HG03342 (cell line): ENCODE data around the gene ZNHIT6.
"Not testable (repeated sequence)": the region's sequence is repeated elsewhere in the genome, so short reads cannot be mapped to it uniquely, and the experiment has no call there.

Experiments used
- ATAC-seq: cut with Tn5 transposase; IDR thresholded peaks from one replicate; pipeline ENCODE4 v1.9.1; 2021; ENCODE audit warnings: mild to moderate bottlenecking, moderate library complexity; ENCODE audit not compliant: unreplicated experiment

The ZNHIT6 gene

DNA sequence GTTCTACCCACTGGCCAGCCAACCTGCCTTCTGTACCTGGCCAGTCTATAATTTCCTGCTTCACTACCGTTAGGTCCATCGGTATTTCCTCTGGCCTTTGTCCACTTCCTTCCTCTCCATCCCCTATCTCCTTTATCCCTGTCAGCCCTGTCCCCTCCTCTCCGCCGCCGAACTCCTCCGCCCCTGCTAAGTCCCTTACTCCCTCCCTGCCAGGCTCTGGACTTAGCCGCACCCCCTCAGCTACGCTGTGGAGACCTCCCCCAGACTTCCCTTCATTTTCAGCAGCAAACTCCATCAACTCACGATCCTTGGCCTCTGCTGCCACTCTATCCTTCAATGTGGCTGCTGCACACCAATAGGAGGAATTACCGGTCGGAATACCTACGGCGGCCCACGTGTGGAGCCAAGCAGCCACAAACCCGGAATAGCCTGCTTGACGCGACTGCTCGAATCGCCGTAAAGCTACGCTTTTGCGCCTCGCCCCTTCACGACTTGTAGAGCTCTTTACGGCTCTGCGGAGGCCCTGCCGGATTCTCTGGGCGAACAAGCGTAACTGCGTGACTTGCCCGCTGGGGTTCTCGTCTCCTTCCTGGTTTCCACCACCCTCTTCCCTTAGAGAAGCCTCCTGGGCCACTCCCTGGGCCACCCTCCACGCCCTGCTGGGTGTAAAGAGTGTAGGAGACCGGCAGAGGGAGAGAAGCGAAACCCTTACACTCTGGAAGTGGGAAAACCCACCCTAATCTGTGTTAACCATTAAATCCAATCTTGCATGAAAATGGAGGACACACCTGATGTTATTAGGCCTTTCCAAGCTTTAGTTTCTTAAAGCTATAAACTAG is at the start of gene ZNHIT6:
Gene ZNHIT6, minus strand, starts transcription at position 444 of the 839 bp plus-strand sequence. Its CDS starts 149 bp downstream, at position 295.
- ATAC-seq = peak; percentile 90

- no peak for ATAC-seq
These were observed 48.6 kb upstream of the ZNHIT6 start for GRCh38 chr1:85756864-85757263.

DNA sequence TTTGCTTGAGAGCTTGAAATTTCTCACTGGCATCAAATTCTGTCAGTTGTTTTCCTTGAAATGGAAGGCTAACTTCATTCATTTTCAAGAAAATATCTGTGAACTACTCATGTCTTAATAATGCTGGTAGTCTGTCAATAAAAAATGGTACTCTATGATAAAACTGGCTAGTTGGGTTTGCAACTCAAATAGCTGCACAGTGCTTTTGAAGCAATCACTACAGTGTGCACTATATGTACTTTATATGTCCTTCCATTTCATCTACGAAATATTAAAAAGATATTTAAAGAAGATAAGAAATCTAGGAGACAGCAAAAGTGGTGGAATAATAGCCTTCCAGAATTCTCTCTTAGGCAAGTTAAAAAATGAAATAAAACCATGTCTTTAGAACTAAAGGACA is 39.9 kb upstream of the ZNHIT6 start:
- no peak for ATAC-seq

DNA sequence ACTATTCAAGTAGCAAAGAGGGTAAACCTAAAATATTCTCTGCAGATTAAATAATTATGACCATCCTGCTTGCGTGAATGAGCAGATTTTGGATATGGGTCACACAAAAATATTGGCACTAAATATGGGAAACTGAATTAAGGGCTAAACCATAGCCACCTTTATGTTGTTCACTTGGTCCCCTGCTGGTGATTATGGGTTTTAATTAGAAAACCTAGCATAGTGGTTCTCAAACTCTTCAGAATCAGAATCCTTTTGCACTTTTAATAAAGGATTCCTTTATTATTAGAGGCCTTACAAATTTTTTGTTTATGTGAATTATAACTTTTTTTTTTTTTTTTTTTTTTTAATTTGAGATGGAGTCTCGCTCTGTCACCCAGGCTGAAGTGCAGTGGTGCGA is 38.5 kb upstream of the ZNHIT6 start:
- ATAC-seq = no peak

DNA sequence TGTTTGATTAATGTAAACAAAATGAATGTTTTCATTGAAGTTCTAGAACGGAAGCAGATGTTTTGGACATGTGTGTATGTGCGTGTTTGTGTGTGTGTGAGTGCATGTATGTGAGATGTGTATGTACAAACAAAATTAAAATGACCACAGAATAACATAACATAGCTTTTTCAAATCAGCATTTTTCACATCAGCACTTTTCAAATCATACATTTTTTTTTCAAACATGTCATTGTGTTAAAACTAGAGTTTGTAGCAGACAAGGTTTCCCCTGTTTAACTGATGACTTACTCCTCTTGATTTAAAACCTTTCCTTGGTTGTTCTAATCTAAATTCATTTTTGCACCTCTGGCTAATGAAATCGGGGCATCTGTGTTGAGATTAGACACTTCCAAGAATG is 35.6 kb upstream of the ZNHIT6 start:
- ATAC-seq = no peak

GRCh38 chr1:85734931-85735330 is 26.7 kb upstream of the ZNHIT6 start:
- ATAC-seq = no peak

GRCh38 chr1:85718678-85719340 is 10.6 kb upstream of the ZNHIT6 start:
- no peak for ATAC-seq

DNA sequence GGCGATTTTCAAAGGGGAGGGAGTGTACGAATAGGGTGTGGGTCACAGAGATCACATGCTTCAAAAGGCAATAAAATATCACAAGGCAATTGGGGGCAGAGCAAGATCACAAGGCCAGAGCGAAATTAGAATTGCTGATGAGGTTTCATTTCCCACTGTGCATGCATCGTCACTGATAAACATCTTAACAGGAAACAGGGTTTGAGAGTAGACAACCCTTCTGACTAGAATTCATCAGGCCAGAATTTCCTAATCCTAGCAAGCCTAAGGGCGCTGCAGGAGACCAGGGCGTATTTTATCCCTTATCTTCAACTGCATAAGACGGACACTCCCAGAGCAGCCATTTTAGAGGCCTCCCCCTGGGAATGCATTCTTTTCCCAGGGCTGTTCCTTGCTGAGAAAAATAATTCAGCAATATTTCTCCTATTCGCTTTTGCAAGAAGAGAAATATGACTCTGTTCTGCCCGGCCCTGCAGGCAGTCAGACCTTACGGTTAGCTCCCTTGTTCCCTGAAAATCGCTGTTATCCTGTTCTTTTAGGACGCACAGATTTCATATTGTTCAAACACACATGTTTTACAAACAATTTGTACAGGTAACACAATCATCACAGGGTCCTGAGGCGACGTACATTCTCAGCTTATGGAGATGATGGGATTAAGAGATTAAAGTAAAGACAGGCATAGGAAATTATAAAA is 6.3 kb upstream of the ZNHIT6 start:
- ATAC-seq = not testable (repeated sequence)

- ATAC-seq = no peak
These were observed 595 bp upstream of the ZNHIT6 start for GRCh38 chr1:85708829-85709227.

DNA sequence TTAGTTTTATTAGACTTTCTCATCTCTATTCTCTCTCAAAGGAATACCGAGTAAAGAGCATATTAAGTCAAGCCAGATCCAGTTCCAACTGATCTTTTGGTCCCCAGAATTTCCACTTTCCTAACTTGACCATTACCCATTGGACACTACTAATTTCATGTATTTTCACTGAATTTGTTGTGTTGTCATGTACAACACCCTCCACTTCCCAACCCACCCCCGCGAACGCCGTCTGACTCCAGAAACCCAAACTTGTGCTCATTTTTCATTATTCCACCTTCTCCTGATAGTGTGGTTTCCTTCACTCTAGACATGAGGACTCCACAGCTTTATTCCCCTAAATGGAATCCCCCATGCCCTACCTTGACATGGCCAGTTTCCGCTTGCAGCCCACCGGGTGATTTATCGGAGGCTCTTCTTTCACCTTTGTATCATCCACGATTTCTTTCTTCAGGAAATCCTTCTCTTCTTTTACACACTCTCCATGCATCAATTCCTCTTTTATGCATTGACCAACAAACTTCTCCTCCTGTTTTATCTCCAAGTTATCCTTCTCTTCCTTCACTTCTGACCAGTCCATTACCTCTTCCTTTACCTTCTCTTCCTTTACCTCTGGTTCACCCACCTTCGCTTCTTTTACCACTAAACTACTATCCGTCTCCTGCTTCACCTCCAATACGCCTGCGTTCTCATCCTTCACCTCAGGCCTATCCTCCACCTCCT is 805 bp downstream of the ZNHIT6 start:
- peak; percentile 34 for ATAC-seq

DNA sequence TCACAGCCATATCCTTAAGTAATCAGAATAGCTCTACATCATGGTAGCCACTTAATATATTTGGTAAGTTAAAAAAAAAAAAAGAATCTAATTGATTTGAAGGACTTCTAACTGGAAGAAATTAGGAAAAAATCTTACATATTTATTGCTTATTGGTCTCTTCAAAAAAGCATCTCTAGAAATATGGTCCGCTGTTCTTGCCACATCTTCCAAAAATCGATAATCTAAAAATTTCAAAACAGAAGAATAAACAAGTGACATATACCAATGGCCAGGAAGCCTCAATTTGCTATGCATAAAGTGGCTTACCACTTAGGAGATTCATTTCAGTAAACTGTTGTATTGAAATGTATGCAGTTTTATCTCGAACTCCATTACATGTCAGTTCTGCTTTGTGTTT is 2.3 kb downstream of the ZNHIT6 start:
- ATAC-seq = no peak

DNA sequence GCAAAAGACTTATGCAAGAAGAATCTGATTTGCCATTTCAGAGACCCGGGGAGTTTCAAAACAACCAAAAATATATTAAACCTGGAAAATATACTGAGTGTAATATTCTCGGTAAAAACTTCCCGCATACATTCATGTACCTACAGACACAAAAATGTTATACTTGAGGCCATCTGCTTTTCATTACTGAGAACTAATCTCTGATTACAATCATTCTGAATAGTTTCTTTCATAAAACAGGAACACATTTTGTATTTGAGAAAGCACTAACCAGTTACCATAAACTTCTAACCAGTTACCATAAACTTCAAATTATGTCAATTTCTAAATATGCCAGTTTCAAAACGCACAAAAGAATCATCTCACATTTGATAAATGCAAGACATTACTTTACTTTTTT is 7.8 kb downstream of the ZNHIT6 start:
- ATAC-seq = no peak

DNA sequence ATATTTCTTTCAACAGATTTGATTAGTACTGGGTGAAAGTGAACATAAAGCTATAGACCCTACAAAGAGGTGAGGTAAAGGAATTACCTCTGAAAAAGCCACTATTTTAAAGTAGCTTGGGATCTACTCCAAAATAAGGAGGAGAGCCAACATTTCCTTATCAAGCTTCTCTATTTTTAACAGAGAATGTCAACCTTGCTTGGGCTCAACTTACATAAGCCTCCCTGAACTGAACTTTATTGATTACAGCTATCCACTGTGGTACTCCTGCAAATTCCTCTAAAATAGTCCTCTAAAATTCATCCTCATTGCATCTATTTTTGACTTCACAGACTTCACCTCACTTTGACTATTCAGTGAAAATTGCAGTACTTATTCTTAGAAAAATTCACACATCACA is 10.3 kb downstream of the ZNHIT6 start:
- no peak for ATAC-seq

DNA sequence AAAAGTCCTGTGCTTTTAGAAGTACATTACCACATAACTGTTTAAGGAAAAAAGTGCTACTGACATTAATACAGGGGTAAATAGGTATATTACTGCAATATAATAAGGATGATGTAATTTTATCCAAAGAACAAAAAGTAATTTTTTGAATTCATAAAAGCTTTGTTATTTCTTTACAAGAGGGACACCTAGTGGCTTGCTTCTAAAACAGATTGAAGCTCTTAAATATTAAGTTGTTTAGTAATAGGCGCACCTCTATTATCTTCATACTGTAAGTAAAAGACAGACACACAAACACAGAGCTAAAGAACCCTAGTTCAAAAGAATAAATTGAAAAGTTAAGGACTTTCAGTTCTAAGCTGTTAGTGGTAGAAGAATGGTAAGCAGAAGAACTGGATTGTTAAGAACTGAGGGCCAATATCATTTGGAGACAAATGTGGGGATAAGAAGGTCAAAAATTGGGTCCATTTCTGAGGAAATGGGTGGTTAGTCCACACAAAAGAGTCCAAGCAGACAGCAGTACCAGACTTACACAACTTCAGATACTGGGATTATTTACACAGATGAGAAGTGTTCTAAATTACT is 15.4 kb downstream of the ZNHIT6 start:
- no peak for ATAC-seq

GRCh38 chr1:85689775-85690404 is 18.3 kb downstream of the ZNHIT6 start:
- ATAC-seq = no peak

DNA sequence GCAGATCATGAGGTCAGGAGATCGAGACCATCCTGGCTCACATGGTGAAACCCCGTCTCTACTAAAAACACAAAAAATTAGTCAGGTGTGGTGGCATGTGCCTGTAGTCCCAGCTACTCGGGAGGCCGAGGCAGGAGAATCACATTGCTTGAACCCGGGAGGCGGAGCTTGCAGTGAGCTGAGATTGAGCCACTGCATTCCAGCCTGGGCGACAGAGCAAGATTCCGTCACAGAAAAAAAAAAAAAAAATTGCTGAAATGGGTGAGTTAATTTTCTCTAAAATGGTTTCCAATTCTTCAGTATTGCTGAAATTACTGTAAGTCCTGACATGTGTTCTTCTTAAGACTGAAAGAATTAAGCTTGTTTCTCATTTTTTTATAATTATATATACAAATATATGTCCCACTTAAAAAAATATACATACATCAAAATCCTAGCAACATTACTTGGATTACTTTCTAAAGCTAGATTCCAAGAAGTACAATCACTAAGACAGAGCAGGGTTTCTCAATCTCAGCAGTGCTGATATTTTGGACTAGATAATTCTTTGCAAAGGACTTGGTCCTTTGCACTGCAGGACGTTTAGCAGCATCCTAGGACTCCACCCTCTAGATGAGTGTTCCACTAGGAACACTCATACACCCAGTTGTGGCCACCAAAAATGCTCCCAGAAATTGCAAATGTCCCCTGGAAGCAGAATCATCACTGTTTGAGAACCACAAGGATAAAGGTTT is 24.8 kb downstream of the ZNHIT6 start:
- no peak for ATAC-seq

DNA sequence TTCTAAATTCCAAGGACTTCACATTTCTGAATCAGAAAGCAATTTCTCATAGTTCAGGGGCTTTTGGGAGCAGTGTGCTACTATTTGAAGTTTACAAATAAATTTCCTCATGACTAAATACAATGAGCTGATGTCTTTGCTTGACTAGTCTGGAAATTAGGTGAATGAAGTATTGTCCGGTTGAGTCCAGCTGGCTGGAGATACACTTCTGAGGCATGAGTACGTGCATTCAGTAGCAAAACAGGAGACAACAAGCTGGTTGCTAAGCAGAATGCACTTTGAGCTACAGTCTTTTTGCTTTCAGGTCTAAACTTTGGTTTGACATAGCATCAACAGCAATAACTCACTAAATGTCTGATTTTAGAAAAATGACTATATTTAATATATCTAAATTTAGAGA is 27.1 kb downstream of the ZNHIT6 start:
- ATAC-seq = no peak

- no peak for ATAC-seq
These were observed 30.0 kb downstream of the ZNHIT6 start for GRCh38 chr1:85678193-85678592.

- no peak for ATAC-seq
These were observed 30.6 kb downstream of the ZNHIT6 start for GRCh38 chr1:85677656-85678055.
